Mucosa of descending colon (tissue), 3 donors: ENCODE results near the gene FYN. TPM values are rescaled to one million over a fixed set of nuclear protein-coding genes. Genes with fewer than 3 reads are reported as not detected.

Experiments used
- ATAC-seq: fragments of 200-7000 bp; cut with Tn5 transposase; one replicate; pipeline ENCODE4 v1.9.1; 2020; ENCODE audit warnings: mild to moderate bottlenecking, moderate library complexity
- DNase-seq, 3 donors: peaks; one replicate each; pipeline ENCODE4 v3.0.0-alpha.2; 2020
- H3K36me3 ChIP-seq: fragments of 200-600 bp; one replicate; pipeline ENCODE4 v1.8.0; 2021; ENCODE audit warnings: low read depth, mild to moderate bottlenecking
- H3K4me1 ChIP-seq: fragments of 200-600 bp; one replicate; pipeline ENCODE4 v1.8.0; 2021; ENCODE audit warnings: low read depth, mild to moderate bottlenecking
- H3K4me3 ChIP-seq: fragments of 200-600 bp; one replicate; pipeline ENCODE4 v1.8.0; 2021; ENCODE audit warnings: mild to moderate bottlenecking
- H3K9me3 ChIP-seq: fragments of 200-600 bp; one replicate; pipeline ENCODE4 v1.8.0; 2021; ENCODE audit warnings: mild to moderate bottlenecking
- CTCF ChIP-seq: fragments of 200-600 bp; IDR thresholded peaks from one replicate; pipeline ENCODE4 v1.8.0; 2022; ENCODE audit warnings: antibody characterized with exemption, mild to moderate bottlenecking
- intact Hi-C, 2 donors: fragments of 100-400 bp; cut with DNase I in 1 of 2; cut with micrococcal nuclease in 1 of 2; formaldehyde crosslinking; loops; one replicate each; pipeline versions ENCODE4 v1.11.0 to v1.11.1; 2022; cut with DNase I, micrococcal nuclease
- total RNA-seq, 3 donors: library from RNA; stranded (reverse); fragmentation: NEBNext Ultra II Directional in 2 of 3; extraction: Animal tissue kit (Norgen Biotek cat#: 25700) in 2 of 3; gene quantifications; one replicate each; pipeline versions ENCODE4 v1.2.1 to v1.2.4, GENCODE V29; 2021 to 2023
- donor health status: DM: no; HTN: no; CAD: no; lungs with moderate emphysema.
- donor health status: DM: no; HTN: no; CAD: no.
- donor health status: DM: no; HTN: yes; CAD: no.

The FYN gene
- total RNA-seq, 3 donors from 2014 or later = 15.0 to 63.0 (median 24.8) TPM

GRCh38 chr6:111769365-111770152, 103.7 kb downstream of the FYN start:
- Histone ChIP-seq H3K9me3 (no peaks in the 10 kb centered on the region), H3K4me1 (no peaks in the 10 kb centered on the region), H3K4me3 (no peak overlapping the region), H3K36me3 (no peaks in the 10 kb centered on the region)
- no peak for TF ChIP-seq CTCF
- DNase-seq (no peak), ATAC-seq (no peak)
- intact Hi-C loops = no loop called here

GRCh38 chr6:111768431-111768770, 104.9 kb downstream of the FYN start:
- ATAC-seq (no peak), DNase-seq (no peak)
- H3K4me1 ChIP-seq = no peaks in the 10 kb centered on the region
- H3K4me3 ChIP-seq = no peak overlapping the region
- H3K36me3 ChIP-seq = no peaks in the 10 kb centered on the region
- no peaks in the 10 kb centered on the region for H3K9me3 ChIP-seq
- intact Hi-C loops = no loop called here
- no peak for TF ChIP-seq CTCF

GRCh38 chr6:111767752-111768430, 105.4 kb downstream of the FYN start:
- H3K9me3 ChIP-seq = no peaks in the 10 kb centered on the region
- DNase-seq (no peak), ATAC-seq (no peak)
- no peak overlapping the region for H3K4me3 ChIP-seq
- intact Hi-C loops = no loop called here
- no peaks in the 10 kb centered on the region for H3K36me3 ChIP-seq
- H3K4me1 ChIP-seq = no peaks in the 10 kb centered on the region
- no peak for TF ChIP-seq CTCF

GRCh38 chr6:111766201-111766857, 106.9 kb downstream of the FYN start:
- Histone ChIP-seq H3K4me3 (no peak overlapping the region), H3K36me3 (no peaks in the 10 kb centered on the region), H3K9me3 (no peaks in the 10 kb centered on the region), H3K4me1 (no peaks in the 10 kb centered on the region)
- no peak for TF ChIP-seq CTCF
- DNase-seq (no peak), ATAC-seq (no peak)
- intact Hi-C loops = no loop called here

DNA sequence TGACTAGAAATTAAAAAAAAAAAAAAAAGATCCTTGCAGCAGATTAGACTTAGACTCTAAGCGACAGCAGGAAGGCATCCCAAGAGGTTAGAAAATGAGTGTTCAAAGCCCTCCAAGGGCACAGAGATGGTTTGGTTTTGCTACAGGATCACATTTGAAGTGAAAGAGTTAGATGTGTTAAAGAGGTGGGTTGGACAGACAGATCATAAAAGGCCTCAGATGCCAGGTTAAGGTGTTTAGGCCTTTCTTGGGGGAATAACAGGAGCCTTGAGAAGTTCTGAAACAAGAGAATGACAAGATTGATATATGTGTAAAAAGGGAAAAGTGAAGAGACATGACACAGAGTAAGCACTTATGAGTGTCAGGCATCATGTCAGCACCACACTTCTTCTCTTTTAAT, 107.5 kb downstream of the FYN start:
- no peaks in the 10 kb centered on the region for H3K9me3 ChIP-seq
- H3K36me3 ChIP-seq = no peaks in the 10 kb centered on the region
- no peak overlapping the region for H3K4me3 ChIP-seq
- ATAC-seq = no peak
- no peaks in the 10 kb centered on the region for H3K4me1 ChIP-seq
- intact Hi-C loops = no loop called here
- TF ChIP-seq CTCF = no peak
- DNase-seq = no peak
